BLaER1 (cell line): ENCODE measurements around the gene CDH23.
A peak's percentile ranks its signal among the peaks of the same experiment; 100 is the strongest.

Source experiments
- H3K27ac ChIP-seq: shearing (Covaris generic); formaldehyde crosslinking; 2 replicates; pipeline ENCODE4 v1.8.1; 2022
- H3K27me3 ChIP-seq: shearing (Covaris generic); formaldehyde crosslinking; 2 replicates; pipeline ENCODE4 v1.8.1; 2022
- H3K36me3 ChIP-seq: shearing (Covaris generic); formaldehyde crosslinking; 2 replicates; pipeline ENCODE4 v1.8.1; 2022
- H3K4me1 ChIP-seq: shearing (Covaris generic); formaldehyde crosslinking; 2 replicates; pipeline ENCODE4 v1.8.1; 2022
- H3K4me2 ChIP-seq: shearing (Covaris generic); formaldehyde crosslinking; 2 replicates; pipeline ENCODE4 v1.8.1; 2022
- H3K4me3 ChIP-seq: shearing (Covaris generic); formaldehyde crosslinking; 2 replicates; pipeline ENCODE4 v1.8.1; 2022
- H3K9ac ChIP-seq: shearing (Covaris generic); formaldehyde crosslinking; 2 replicates; pipeline ENCODE4 v1.8.1; 2022
- H3K9me3 ChIP-seq: shearing (Covaris generic); formaldehyde crosslinking; 2 replicates; pipeline ENCODE4 v1.8.1; 2022
- H4K20me1 ChIP-seq: shearing (Covaris generic); formaldehyde crosslinking; 2 replicates; pipeline ENCODE4 v1.8.1; 2022
- Cebpa-rat ChIP-seq: shearing (Covaris generic); IDR thresholded peaks from 2 replicates; pipeline ENCODE4 v1.8.1; 2022

Gene CDH23

DNA sequence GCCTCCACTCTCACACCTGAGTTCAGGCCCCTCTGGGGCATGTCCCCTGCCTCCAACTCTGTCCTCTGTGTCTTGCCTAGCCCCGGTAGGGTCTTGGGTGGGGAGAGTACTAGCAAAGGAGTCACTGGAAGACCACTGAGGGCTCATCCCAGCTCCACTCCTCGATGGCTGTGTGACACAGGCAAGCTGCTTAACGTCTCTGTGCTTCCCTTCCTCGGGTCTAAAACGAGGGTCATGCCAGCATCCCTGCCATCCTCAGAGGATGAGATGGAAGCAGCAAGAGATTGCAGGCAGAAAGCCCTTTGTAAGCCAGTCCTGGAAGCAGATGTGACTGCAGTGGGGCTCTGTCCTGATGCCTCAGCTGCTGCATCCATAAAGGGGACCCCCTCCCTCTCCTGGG is 338.1 kb downstream of the CDH23 start:
- no peaks in the 10 kb centered on the region for H3K27me3 ChIP-seq
- H3K4me2 ChIP-seq: peak overlapping the region; percentile 82
- TF ChIP-seq Cebpa-rat: no peak
- no peak overlapping the region for H3K9ac ChIP-seq
- no peaks in the 10 kb centered on the region for H4K20me1 ChIP-seq
- H3K9me3 ChIP-seq: no peaks in the 10 kb centered on the region
- H3K4me1 ChIP-seq: peaks cover 47% of the 10 kb centered on the region
- no peak overlapping the region for H3K4me3 ChIP-seq
- peak overlapping the region; percentile 71 for H3K27ac ChIP-seq
- H3K36me3 ChIP-seq: no peaks in the 10 kb centered on the region

DNA sequence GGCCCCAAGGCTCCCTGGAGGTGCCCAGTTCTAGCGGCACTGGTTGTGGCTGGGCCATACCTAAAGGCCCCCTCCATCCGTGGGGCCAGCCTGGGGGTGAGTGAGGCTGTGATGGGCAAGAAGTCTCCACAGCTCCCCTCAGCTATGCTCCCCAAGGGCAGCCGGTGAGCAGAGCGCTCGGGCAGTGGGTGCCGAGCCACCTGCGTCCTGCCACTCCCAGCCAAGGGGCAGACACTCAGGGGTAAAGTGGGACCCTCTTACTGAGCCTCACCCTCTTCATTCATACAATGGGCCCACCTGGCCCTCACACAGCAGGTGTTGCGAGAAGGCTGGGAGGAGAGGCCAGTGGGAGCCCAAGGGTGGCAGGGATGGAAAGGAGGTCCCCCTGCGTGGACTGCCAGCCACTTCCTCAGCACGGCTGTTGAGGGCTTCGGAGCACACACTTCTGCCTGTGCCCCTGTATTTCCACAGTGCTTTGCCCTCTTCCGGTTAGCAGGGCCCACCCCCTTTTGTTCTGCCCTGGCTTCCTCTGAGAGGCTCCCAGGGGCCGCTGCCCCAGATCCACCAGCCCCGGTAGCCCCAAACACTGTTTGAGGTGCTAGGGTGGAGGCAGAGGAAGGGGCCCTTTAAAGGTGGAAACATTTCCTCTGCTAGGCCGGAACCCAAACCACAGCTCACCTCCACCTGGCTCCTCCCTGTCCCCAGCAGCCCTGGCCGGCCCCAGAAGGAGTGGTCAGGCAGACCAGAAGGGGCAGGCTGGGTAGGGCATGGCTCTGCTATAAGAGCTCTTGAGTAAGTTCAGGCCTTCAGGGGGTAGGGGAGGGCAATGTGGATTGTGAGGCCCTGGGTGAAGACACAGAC is 339.2 kb downstream of the CDH23 start:
- Histone ChIP-seq H3K27ac (peak overlapping the region; percentile 71), H3K9ac (peak overlapping the region; percentile 66), H3K27me3 (no peaks in the 10 kb centered on the region), H3K9me3 (no peaks in the 10 kb centered on the region), H3K4me1 (peaks cover 45% of the 10 kb centered on the region), H3K36me3 (no peaks in the 10 kb centered on the region), H3K4me3 (0 out of 2 replicates have a peak overlapping the region, but pooled peaks have one; percentile 2), H3K4me2 (peak overlapping the region; percentile 82), H4K20me1 (no peaks in the 10 kb centered on the region)
- no peak for TF ChIP-seq Cebpa-rat

DNA sequence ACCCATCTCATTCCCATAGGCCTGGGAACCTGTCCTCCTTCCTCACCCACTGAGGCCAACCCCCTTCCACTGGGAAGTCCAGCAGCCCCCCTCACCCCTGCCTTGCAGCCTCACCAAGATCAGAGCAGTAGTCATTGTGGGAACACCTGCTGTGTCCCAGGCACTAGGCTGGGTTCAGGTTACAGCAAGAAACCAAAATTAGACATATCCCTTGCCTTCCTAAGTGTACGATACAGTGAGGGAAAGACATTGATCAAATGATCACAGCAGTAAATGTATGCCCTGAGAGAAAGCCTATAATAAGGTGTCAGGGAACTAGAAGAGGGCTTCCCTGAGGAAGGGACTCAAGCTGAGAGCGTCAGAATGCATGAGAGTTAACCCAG is 339.8 kb downstream of the CDH23 start:
- no peaks in the 10 kb centered on the region for H3K36me3 ChIP-seq
- TF ChIP-seq Cebpa-rat: no peak
- peak overlapping the region; percentile 66; the same call in 1 of the 2 replicates for H3K9ac ChIP-seq
- H4K20me1 ChIP-seq: no peaks in the 10 kb centered on the region
- no peaks in the 10 kb centered on the region for H3K27me3 ChIP-seq
- peaks cover 52% of the 10 kb centered on the region for H3K4me1 ChIP-seq
- H3K4me3 ChIP-seq: no peak overlapping the region
- peak overlapping the region; percentile 71 for H3K27ac ChIP-seq
- H3K4me2 ChIP-seq: peak overlapping the region; percentile 82
- H3K9me3 ChIP-seq: no peaks in the 10 kb centered on the region

DNA sequence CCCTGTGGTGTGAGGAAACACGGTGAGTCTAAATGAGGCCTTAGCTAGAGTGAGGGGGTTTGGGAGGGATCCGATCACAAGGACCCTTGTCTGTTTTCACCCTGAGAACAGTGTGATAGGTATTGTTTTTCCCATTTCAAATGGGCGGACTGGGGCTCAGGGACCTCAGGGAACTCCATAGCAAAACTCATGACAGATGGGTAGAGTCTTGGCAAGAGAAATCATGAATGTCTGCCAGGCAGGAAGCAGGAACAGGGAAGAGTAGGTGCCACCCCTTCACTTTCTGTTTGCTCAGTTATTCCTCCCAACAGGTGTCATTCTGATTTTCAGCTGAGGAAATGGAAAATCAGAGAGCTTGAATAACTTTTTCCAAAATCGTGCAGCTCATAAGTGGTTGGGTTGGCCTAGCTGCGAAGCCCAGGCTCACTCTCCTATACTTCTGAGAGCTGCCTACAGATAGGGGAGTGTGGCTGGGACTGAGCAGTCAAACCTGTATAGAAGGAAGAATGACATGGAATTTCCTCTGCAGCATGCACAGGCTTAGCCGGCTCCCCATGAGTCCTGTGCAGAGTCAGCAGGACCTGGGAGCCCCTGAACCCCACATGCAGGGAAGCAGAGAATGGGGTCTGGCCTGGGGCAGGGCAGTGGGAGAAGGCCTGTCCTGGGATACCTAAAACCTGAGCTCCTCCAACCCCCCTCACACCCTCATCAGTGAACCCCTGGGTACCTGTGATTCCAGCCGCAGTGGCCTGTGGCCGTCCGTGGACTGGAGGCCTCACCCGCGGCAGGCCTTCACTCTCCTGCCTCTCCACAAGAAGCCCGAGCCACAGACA is 340.5 kb downstream of the CDH23 start:
- Histone ChIP-seq H3K27ac (peak overlapping the region; percentile 71), H3K4me1 (peaks cover 54% of the 10 kb centered on the region), H3K9me3 (no peaks in the 10 kb centered on the region), H3K9ac (no peak overlapping the region), H3K27me3 (no peaks in the 10 kb centered on the region), H3K36me3 (no peaks in the 10 kb centered on the region), H3K4me3 (no peak overlapping the region), H4K20me1 (no peaks in the 10 kb centered on the region), H3K4me2 (peak overlapping the region; percentile 82)
- TF ChIP-seq Cebpa-rat: no peak

DNA sequence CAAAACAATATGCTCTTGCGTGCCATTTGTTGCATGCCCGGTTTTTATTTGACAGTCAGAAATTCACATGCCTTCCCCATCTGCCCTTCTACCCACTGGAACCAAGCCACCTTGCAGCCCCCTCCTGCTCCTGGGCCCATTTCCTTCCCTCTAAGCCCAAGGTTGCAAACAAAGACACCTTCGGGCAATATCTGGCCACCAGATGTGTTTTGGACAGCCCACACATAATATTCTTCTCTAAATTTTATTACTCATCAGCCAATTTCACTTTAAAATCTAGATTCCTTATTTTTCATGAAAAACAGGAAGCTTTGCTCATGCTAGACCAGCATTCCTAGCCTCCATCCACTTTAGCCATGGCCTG is 341.1 kb downstream of the CDH23 start:
- H3K4me2 ChIP-seq: peak overlapping the region; percentile 82; the same call in 1 of the 2 replicates
- no peak for TF ChIP-seq Cebpa-rat
- no peak overlapping the region for H3K27ac ChIP-seq
- H3K9ac ChIP-seq: no peak overlapping the region
- no peak overlapping the region for H3K4me3 ChIP-seq
- no peaks in the 10 kb centered on the region for H3K36me3 ChIP-seq
- peaks cover 54% of the 10 kb centered on the region for H3K4me1 ChIP-seq
- H3K27me3 ChIP-seq: no peaks in the 10 kb centered on the region
- peaks cover 3% of the 10 kb centered on the region; the same call in 1 of the 2 replicates for H3K9me3 ChIP-seq
- H4K20me1 ChIP-seq: no peaks in the 10 kb centered on the region

DNA sequence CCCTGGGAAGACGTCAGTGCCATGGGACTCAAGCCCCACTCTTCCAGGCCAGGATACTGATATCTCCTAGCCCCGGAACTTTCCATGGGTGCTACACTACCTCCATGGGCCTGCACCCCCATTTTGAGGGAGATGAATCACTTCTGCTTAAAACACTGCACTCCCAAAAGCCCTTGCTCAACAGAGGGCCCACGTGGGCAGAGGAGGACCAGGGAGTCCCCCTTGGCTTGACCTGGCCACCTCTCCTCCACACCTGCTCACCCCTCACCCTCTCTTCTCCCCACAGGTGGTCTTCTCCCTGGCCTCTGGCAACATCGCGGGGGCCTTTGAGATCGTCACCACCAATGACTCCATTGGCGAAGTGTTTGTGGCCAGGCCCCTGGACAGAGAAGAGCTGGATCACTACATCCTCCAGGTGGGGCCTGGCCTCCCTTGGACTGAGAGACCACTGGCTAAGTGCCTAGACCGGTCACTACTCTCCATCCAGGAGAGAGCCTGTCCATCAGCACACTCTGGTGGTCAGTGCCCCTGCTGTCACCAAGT is 342.7 kb downstream of the CDH23 start:
- Histone ChIP-seq H3K9me3 (peaks cover 6% of the 10 kb centered on the region; the same call in 1 of the 2 replicates), H3K27me3 (no peaks in the 10 kb centered on the region), H3K9ac (no peak overlapping the region), H3K4me1 (peaks cover 52% of the 10 kb centered on the region), H3K4me3 (no peak overlapping the region), H3K27ac (no peak overlapping the region), H3K4me2 (no peak overlapping the region), H4K20me1 (no peaks in the 10 kb centered on the region), H3K36me3 (no peaks in the 10 kb centered on the region)
- no peak for TF ChIP-seq Cebpa-rat

DNA sequence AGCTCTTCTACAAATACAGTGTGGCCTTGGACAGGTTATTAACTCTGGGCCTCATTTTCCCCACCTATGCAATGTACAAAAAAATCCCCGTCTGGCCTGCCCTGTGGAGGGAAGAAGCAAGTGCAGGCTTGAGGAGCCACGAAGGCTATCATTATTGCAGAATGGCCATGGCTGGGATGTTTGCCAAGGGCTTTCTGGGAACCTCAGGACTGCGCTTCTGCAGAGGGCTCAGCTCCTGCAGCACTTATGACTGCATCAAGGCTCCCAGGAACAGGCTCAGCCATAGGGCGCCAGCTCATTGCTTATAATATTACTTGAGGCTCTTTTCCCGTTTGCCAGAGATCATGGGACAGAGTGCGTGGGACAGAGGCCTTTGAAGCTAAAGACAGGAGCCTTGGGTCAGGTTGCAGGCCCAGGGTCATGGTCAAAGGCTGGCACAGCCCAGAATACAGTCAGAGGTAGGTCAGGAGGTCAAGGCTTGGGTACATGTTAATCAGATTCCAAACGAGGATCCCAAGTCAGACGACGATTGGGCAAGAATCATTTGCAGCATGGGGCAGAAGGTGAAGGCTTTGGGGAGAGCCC is 343.4 kb downstream of the CDH23 start:
- no peak for TF ChIP-seq Cebpa-rat
- H3K27me3 ChIP-seq: no peaks in the 10 kb centered on the region
- no peak overlapping the region for H3K9ac ChIP-seq
- H3K36me3 ChIP-seq: no peaks in the 10 kb centered on the region
- H3K27ac ChIP-seq: no peak overlapping the region
- no peak overlapping the region for H3K4me3 ChIP-seq
- 0 out of 2 replicates have a peak overlapping the region, but pooled peaks have one; percentile 63 for H3K4me2 ChIP-seq
- H3K9me3 ChIP-seq: peaks cover 6% of the 10 kb centered on the region; the same call in 1 of the 2 replicates
- H3K4me1 ChIP-seq: peaks cover 45% of the 10 kb centered on the region
- H4K20me1 ChIP-seq: no peaks in the 10 kb centered on the region

DNA sequence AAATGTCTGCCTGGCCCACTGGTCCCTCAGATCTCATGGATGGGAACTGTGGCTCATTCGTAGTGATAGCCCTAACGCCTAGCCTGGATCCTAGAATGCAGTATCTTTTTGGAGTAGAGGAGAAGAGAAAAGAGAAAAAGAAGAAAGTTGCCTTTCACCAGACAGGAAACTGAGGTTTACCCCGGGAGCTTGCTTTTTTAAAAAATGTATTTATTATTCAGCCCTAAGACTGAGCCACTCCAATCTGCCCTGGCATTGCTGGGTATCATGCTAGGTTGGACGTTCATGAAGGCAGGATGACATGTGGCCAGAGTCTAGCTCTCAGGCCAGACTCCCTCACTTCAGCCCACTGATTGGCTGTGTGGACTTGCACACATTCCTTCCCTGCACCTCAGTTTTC is 344.3 kb downstream of the CDH23 start:
- Histone ChIP-seq H3K36me3 (no peaks in the 10 kb centered on the region), H4K20me1 (no peaks in the 10 kb centered on the region), H3K27me3 (no peaks in the 10 kb centered on the region), H3K4me2 (peak overlapping the region; percentile 63), H3K27ac (no peak overlapping the region), H3K9me3 (peaks cover 6% of the 10 kb centered on the region; the same call in 1 of the 2 replicates), H3K9ac (no peak overlapping the region), H3K4me3 (no peak overlapping the region), H3K4me1 (peaks cover 45% of the 10 kb centered on the region)
- no peak for TF ChIP-seq Cebpa-rat

DNA sequence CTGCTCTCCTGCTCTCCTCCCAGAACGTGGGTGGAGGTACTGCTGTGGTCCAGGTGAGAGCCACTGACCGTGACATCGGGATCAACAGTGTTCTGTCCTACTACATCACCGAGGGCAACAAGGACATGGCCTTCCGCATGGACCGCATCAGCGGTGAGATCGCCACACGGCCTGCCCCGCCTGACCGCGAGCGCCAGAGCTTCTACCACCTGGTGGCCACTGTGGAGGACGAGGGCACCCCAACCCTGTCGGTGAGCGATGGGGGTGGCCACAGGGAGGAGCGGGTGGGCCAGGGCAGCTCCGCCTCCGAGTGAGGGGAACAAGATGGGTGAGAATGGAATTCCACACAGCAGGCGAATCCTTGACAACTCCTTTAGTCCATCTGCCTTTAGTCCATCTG is 345.0 kb downstream of the CDH23 start:
- Histone ChIP-seq H3K4me1 (peaks cover 45% of the 10 kb centered on the region), H3K27me3 (no peaks in the 10 kb centered on the region), H3K9ac (no peak overlapping the region), H3K36me3 (no peaks in the 10 kb centered on the region), H3K4me3 (no peak overlapping the region), H3K4me2 (peak overlapping the region; percentile 63), H4K20me1 (no peaks in the 10 kb centered on the region), H3K27ac (no peak overlapping the region), H3K9me3 (peaks cover 6% of the 10 kb centered on the region; the same call in 1 of the 2 replicates)
- TF ChIP-seq Cebpa-rat: no peak
